GM21390 (cell line): ENCODE measurements around the gene PPFIA4.

Experiments used
- ATAC-seq: cut with Tn5 transposase; IDR thresholded peaks from one replicate; pipeline ENCODE4 v1.9.1; 2021; ENCODE audit not compliant: unreplicated experiment

Gene PPFIA4

DNA sequence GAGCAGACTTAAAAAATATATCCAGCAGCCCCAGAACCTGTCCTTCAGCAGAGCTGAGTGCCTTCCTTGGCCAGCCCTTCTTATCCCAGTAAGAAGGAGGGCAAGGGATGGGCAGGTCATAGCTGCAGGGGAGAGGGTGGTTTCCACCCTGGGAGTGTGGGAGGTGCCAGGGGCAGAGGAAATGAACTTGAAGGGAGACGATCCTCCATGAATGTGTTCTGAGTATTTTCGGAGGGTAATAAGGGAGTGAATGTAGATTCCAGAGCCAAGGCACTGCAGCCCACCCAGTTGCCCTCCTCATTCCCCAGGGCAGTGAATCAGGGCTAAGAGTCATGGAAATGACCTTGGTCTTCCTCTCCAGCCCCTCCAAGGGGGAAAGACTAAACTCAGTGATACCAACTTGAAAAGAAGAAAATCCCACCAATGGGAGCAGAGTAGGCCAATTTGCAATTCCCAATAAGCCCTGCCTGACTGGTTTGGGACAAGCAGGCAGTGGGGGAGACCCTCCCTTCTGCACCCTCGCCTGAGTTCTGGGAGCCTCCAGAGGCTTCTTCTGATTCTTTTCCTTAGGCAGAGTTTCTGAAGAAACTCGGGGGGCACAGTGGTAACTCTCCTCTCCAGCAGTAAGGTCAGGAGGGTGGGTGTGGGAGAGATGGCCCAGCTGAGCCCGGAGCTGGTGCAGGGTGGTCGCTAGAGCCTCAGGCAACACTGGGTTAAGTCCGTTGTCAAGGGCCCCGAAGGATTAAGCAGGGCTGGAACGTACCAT lies 55.4 kb downstream of the PPFIA4 start:
- no peak for ATAC-seq

DNA sequence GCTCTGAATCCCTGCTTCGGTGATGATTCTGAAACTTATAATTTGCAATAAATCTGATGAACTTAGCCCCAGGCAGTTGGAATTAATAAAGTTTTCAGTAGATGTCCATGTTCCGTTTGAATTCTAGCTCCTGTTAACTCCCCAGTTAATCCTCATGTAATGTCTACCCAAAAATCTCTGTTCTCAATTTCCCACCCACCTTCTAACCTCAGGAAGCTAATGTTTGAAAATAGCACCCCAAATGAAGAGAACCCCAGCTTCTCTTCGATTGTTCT lies 55.9 kb downstream of the PPFIA4 start:
- no peak for ATAC-seq

DNA sequence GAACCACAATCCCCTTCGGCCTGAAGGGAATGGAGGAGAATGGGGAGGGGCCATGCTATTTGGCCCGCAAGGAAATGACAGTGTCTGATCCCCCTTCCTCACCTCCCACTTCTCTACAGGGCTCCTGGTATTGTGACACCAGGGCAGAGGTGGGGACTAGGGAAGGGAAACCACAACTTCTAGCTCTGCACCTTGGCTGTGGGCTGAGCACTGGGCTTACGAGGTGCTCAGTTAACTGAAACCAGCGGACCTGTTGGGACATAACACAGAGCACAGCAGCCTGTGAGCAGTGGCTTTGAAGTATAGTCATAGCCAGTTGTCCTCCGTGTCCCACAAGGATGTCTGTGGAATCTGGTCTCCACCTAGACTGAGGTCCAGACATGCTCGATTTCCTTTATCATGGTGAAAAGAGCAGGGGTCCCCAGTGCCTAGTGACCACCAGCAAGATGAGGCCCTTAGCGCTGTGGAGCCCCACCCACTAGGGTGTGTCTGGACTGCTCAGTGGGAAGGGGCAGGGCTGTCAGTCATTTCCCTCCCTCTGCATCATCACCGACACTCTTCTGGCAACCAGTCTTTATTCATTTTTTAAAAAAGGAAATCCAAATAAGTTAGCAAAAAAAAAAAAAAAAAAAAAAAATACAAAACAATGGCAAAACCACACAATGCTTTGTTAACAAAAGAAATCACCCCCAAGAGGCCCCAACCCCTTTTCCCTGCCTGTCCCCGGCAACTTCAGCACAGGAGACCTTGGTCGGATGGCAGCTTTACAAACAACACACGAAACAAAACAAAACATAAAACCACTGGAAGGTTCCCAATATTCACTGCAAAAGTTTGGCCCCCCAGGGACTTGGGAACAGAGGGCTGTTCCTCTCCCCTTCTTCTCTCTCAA lies 56.5 kb downstream of the PPFIA4 start:
- no peak for ATAC-seq

DNA sequence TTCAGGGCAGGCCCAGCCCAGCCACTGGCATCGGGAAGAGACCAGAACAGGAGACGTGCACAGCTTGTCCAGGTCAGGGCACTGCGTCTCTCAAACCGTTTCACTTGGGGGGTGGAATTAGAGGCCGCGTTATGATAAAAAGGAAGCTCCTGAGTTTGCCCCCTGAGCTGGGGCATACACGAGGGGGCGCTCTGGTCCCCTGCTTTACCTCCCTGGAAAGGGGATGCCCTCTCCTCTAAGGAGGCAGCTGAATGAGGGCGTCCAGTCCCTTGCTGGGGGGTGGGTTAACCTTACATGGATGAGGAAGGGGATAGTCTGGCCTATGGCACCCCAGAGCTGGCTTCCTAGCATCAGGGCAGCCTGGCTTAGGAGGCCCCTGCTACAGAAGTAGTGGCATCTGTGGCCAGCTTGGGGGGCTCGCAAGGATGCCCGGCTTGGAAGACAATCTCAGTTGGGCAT lies 57.2 kb downstream of the PPFIA4 start:
- no peak for ATAC-seq

DNA sequence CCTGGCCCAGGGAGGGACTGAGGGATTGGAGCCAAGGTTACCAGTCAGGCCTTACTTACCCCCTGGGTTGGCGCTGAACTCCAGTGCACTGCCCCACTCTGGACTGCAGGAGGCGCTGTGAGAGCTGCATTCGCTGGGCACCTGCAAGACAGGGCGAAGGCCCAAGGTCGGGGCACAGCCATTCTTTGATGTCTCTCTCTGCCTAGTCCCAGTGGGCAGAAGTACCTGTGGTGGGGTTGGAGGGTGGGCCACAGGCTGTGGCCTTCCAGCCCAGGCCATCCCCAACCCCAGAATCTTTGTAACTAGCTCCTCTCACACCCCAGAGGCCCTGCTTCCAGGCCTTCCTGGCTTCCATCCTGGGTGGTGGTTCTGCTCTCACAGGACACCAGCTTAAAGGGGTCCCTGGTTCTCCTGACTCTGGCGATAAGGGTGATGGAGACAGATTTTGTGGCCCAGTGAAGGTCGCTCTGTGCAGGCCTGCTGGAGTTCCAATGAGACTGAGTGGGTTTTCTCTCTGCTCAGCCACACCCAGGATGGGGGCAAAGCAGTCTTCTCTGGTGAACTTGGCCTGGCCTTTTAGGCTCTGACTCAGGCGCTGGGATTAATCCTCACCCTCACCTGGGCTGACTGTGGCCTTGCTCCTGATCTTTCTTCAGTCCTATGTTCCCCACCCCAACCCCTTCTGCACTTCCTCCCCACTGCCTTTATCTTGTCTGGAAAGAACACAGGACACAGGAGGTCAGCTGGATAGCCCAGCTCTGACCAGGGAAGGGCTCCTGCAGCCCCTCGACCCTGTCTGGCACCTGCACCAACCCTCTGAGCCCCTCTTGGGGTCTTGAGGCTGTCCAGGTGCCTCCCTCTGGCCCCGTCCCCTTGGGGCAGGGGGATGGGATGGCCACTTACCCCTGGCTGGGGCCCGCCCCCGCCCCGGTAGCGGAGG lies 58.6 kb downstream of the PPFIA4 start:
- ATAC-seq, result no peak

DNA sequence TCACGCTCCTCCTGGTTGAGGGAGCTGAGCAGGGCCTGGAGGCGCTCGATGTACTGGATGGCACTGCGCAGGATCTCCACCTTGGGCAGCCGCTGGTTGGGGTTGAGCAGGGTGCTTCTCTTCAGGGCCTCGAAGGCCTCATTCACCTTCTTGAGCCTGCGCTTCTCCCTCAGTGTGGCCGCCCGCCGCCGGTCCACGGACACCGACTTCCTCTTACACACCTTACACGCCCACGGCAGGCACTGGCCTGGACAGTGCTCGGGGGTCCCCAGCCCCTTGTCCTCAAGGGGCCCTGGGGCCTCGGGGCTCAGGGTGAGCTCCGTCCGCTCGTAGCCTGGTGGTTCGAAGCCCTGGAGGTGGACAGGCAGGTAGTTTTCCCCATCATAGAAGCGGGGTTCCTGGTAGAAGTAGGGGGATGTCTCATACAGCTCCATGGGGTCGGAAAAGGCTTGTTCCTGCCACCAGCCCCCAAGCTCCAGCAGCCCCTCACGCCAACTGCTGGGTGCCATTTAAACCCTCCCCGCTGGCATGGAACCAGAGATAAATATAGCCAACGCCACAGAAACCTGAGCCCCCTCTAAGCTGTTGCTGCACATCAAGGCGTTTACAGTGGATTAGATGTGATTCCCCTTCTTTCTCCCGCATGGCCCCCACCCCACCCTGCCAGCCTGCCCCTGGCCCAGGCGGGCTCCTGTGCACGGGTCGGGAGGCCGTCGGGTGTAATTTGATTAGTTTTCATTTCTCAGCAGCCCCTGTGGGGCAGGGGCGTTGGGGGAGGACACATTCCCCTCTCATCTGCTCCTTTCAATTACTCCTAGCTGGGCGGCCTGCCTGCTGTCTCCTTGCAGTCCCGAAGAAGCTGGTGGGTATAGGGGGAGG lies 59.5 kb downstream of the PPFIA4 start, which contains the start of gene MYOG:
Gene MYOG, minus strand, starts transcription at position 485 of the 879 bp plus-strand sequence. Its CDS starts 51 bp downstream, at position 434.
- ATAC-seq, result no peak

DNA sequence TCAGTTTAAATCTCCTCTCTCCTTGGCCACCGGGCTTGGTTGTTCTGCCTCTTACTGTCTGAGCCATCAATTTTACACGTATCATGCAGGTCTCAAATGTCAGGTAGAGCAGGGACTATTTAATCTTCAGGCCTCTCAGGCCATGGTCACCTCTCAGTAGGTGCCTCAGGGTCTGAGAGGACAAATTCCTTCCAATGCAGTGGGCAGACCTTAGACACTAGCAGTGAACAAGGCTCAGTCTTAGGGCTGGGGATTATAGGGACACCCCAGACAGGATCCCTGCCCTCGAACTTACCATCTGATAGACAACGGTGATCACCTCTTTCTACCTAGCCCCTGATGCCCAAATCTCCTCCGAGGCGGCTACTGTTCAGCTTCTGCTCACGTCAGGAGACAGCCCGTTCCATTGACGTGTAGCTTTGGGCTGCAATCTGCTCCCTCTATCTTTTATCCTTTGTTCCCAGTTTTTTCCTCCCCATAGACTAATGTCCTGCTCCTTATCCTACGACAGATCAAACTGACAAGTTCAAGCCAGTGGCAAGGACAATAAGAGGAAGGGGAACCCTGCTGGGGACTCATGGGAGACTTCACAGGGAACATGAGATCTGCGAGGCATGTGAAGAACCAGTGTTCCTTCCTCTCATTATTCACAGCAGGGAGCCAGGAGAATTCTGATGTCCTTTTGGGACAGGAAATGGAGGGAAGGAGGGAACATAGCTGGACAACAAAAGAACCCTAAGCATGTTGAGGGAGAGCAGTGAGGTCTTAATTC lies 60.9 kb downstream of the PPFIA4 start:
- ATAC-seq, result no peak

DNA sequence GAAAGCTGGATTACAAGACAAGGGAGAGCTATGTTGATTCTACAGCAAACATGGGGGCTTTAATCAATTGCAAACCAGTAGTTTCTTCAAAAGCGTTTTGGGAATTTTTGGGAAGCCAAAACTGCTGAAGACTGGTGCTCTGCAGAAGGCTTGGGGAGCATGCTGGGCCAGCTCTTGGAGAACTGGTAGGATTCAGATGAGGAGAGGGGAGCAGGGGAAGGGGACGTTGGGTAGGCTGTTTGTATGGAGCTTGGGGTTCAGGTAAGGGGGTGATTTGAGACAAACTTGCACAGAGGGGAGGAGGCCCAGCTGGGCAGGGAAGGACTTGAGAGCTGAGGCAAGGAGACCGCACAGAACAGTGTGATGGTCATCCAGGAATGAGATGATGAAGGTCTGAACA lies 62.1 kb downstream of the PPFIA4 start:
- no peak for ATAC-seq

DNA sequence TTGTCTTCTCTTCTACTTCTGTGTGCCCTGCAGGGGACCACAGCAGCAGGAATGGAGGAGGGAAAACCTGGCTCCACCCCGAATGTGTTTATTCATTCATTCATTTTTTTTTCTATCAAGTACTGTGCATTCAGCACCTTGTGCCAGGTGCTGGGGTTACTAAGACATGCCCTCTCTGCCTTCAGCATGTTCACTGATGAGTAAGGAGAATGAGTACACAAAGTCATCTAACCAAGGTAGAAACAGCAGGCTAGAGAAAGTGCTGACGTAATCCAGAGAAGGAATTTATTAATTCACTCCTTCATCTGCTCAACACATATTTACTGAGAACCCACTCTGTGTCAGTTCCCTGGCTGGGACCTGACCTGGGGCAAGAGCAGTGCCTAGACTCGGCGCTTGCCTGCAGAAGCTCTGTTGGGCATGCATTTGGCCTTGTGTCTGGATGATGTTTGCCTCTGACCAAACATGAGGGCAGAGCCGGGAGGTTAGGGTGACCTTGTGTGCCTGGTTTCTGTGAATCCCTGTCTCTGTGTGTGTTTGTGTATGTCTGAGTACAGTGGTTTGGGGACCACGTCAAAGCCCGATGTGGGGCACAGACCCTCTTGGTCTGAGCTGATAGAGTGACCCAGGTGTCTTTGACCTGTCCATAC lies 62.8 kb downstream of the PPFIA4 start:
- ATAC-seq, result no peak

DNA sequence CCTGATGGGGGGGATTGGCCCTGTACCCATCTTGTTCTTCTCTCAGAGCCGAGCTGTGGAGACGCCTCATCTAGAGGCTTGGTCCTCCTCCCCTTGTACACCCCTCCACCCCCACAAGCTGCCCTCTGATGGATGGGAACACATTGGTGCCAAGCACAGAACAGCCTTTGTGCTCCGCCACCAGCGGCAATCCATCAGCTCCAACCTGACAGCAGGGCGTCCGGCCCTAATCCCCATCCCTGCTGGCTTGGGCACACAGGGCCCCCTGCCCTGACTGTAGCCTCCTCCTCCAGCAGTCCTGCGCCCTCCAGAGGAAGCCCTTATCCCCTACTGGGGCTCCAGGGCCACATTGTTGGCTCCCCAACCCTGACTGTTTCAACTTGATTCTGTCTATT lies 63.4 kb downstream of the PPFIA4 start:
- ATAC-seq, result no peak

DNA sequence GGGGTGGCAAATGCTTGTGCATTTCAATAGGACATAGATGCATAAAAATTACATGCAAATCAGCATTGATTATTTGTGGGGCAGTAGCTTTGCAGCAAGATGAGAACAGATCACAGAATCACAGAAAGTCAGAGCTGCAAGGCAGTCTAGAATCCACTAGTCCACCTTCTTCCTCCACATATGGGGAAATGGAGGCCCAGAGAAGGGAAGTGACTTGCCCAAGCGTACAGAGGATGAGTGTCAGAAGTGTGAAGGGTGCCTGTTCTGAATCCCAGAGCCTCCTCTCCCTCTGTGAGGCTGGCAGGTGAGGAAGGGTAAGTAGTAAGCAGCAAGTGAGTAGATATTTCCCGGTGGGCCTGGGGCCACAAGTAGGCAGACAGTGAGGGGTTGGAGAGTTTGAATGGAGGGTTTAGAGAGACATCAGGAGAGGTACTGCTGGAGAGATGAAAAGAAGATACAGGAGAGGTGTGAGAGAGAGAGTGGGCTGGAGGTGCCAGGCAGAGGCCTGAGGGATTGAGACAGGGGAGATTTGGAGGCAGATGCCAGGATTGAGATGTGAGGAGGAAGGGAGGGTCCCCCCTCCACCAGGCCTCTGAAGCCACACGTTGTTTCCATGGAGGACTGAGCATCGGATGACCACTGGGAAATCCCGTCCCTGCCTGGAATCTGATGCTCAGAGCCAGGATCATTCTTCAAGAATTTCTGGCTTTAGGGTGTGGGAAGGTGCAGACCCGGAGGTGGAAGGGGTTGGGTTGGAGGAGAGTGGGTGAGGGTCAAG lies 64.3 kb downstream of the PPFIA4 start:
- no peak for ATAC-seq

DNA sequence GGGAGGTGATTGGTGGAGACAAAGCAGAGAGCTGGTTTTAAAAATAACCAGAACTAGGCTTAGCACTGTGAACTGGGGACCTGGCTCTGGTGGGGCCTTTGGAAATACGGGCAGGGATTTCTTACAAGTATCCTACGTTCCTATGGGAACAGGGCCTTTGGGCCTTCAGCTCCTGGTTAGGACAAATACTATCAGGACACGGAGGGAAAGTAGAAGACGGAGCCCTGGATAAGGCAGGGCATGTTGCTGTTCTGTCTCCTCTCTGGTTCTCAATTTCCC lies 64.8 kb downstream of the PPFIA4 start:
- ATAC-seq, result no peak

DNA sequence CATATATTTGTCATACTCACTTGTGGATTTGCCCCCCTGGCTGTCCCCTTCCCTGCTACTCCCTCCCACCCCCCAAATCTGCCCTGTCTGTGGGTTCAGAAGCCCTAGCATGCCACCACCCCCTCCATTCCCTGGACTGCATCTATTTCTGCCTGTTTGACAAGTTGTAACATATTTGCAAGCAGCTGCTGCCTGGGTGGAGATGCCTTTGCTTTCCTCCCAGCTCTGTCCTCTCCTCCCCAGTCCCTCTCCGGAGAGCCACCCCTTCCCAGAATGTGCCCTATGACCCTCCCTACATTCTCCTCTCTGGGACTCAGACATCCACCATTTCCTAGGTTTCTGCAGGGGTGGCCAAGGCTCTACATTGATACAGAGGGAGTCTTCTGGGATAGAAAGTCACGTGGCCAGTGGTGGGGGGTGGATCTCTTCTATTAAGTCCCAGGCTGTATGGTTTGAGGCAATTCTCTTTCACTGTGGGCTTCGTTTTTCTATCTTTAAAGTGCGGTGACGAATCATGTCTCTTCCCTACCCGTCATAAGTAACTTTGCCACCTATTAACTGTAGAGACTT lies 65.6 kb downstream of the PPFIA4 start:
- ATAC-seq, result no peak

DNA sequence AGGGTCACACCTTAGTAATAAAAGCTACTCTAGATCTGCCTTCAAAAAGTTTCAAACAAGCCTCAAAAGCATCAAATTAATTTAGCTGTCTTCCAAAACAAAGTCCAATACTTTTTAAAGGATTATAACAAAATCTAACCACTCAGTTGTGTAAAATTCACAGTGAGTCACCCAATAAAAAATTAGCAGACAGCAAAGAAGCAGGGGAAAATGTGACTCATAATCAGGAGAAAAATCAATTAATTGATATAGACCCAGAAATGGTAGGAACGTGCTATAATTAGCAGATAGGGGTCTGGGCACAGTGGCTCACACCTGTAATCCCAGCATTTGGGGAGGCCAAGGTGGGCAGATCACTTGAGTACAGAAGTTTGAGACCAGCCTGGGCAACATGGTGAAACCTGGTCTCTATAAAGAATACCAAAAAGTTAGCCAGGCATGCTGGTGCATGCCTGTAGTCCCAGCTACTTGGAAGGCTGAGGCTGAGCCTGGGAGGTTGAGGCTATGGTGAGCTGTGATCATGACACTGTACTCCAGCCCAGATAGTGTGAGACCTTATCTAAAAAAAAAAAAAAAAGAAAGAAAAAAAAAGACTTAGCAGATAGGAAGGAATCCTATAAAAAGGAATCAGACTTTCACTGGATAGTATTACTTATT lies 67.6 kb downstream of the PPFIA4 start:
- ATAC-seq, result no peak

DNA sequence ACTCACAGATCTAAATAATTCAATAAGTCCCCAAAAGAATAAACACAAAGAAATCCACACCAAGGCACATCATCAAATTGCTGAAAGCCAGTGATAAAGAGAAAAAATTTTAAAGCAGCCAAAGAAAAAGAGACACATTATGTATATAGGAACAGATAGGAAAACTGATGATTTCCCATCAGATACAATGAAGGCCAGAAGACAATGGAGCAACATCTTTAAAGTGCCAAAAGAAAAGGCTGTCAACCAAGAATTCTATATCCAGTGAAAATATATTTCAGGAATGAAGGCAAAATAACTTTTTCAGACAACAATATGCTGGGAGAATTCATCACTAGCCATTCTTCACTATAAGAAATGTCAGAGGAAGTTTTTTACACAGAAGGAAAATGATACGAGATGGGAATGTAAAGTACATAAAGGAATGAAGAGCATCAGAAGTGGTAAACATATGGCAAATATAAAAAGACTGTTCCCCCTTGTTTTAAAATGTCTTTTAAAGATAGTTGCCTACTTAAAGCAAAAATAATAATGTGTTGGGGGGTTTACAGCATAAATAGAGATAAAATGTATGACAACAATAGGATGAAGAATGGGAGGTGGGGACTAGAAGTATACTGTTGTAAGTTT lies 68.9 kb downstream of the PPFIA4 start:
- no peak for ATAC-seq

DNA sequence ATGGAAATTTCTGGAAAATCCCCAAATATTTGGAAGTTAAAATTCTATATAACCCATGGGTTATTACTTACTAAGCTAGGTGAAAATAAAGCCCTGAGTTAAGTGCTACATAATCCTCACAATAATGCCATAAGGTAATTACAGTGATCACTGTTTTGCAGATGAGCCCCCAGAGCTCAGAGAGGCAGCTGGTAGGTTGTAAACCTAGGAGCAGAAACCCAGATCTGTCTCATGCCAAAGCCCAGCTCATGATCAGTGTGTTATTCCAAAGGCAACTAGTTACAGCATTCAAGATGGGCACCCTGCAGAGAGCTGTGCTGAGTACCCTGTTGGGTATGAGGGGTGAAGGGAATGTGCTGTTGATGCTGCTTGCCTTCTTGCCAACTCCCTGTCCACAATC lies 70.3 kb downstream of the PPFIA4 start:
- ATAC-seq, result no peak

DNA sequence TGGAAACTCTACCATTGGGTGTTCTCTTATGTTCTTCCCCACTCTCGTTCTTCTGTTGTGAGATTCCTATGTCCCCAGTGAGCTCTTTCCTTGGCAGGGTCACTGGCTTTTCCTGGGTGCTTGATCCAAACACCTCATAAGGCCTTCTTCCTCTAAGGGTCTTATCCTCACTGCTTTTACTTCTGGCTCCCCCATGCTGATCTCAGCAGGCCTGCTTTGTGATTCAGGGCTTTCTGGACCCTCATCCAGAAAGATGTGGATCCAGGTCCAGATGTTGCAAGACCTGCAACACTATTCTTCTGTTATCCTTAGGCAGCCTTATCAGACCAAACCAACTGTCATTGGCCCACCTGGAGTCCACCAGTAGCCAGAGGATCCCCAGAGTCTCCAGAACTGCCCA lies 70.7 kb downstream of the PPFIA4 start:
- no peak for ATAC-seq
